Thymus (tissue), 14 donors: ENCODE data around the gene PLEKHS1. TPM values are rescaled to one million over a fixed set of nuclear protein-coding genes. Genes with fewer than 3 reads are reported as not detected.

Experiments used
- DNase-seq, 9 donors: peaks; one replicate each; pipeline ENCODE4 v3.0.0-alpha.2; 2013; ENCODE audit warnings: low spot score in 9 of 9, low read depth in 6 of 9, missing footprints in 1 of 9
- H3K27ac ChIP-seq, 2 donors: one replicate each; pipeline ENCODE4 v1.5.1; 2013; ENCODE audit warnings: control low read depth in 1 of 2, low read depth in 1 of 2, low read length in 1 of 2, mild to moderate bottlenecking in 1 of 2, moderate library complexity in 1 of 2
- H3K27me3 ChIP-seq, 2 donors: one replicate each; pipeline ENCODE4 v1.5.1; 2013; ENCODE audit warnings: low read length in 1 of 2; ENCODE audit not compliant: control insufficient read depth in 2 of 2, insufficient read depth in 1 of 2
- H3K36me3 ChIP-seq, 2 donors: one replicate each; pipeline ENCODE4 v1.5.1; 2013; ENCODE audit warnings: low read length in 1 of 2, mild to moderate bottlenecking in 1 of 2, moderate library complexity in 1 of 2; ENCODE audit not compliant: control insufficient read depth in 2 of 2, insufficient read depth in 2 of 2
- H3K4me1 ChIP-seq, 2 donors: one replicate each; pipeline ENCODE4 v1.5.1; 2013; ENCODE audit warnings: low read length in 2 of 2; ENCODE audit not compliant: control insufficient read depth in 2 of 2, insufficient read depth in 2 of 2
- H3K4me3 ChIP-seq, 2 donors: one replicate each; pipeline ENCODE4 v1.5.1; 2013; ENCODE audit warnings: low read length in 2 of 2, control low read depth in 1 of 2, mild to moderate bottlenecking in 1 of 2
- H3K9me3 ChIP-seq, 2 donors: one replicate each; pipeline ENCODE4 v1.5.1; 2013; ENCODE audit warnings: low read length in 1 of 2, mild to moderate bottlenecking in 1 of 2; ENCODE audit not compliant: control insufficient read depth in 2 of 2, insufficient read depth in 1 of 2
- WGBS: extraction: QIAGEN DNeasy Blood & Tissue Kit; methylation state at CpG from one replicate; pipeline ENCODE4 v1.1.7; 2013; 5-methylcytosine and 5-hydroxymethylcytosine counted together
- long read RNA-seq, 10 donors: transcript quantifications; one replicate each; lab custom pipeline, GENCODE V29; 2026
- polyA plus RNA-seq: library from polyadenylated mRNA; stranded (reverse); fragments of 200-250 nt; gene quantifications from one replicate; pipeline ENCODE4 v1.2.3, GENCODE V29; 2013
- total RNA-seq: library from RNA; stranded (reverse); fragments of 120-200 nt; gene quantifications from one replicate; pipeline ENCODE4 v1.2.4, GENCODE V29; 2013
- donor health status: healthy.

Gene PLEKHS1
- total RNA-seq (under 0.01 TPM), polyA plus RNA-seq (0.37 TPM)
- long read RNA-seq, donor 1 = 0 reads
- long read RNA-seq, donor 2 = 0 reads
- long read RNA-seq, donor 3 = 0 reads
- long read RNA-seq, donor 4 = 0 reads
- long read RNA-seq, donor 5 = 0 reads
- long read RNA-seq, donor 6 = 0 reads
- long read RNA-seq, donor 7 = 0 reads
- long read RNA-seq, donor 8 = 0 reads
- long read RNA-seq, donor 9 = 0 reads
- long read RNA-seq, donor 10 = 0 reads

- Histone ChIP-seq H3K4me1 (no peaks in the 10 kb centered on the region), H3K9me3 (no peaks in the 10 kb centered on the region), H3K27me3 (peaks cover 0 to 2% of the 10 kb centered on the region in 2 donors), H3K27ac (no peak within 1 kb of the TSS), H3K4me3 (no peak within 1 kb of the TSS), H3K36me3 (no peaks in the 10 kb centered on the region)
- 98% methylated on average over 3 of the region's 3 CpGs for WGBS
- no peak for DNase-seq
Measured at GRCh38 chr10:113751181-113751732, at the start of gene PLEKHS1. Gene PLEKHS1, plus strand, starts transcription at chr10:113751682. Its CDS starts 3,596 bp downstream, at chr10:113755278.

- DNase-seq = peak in 3 of 9 donors; percentile 50 to 67 (median 51)
- Histone ChIP-seq H3K4me3 (no peak overlapping the region), H3K27me3 (no peaks in the 10 kb centered on the region), H3K9me3 (no peaks in the 10 kb centered on the region), H3K27ac (no peak overlapping the region), H3K36me3 (peaks cover 3 to 6% of the 10 kb centered on the region in 2 donors), H3K4me1 (peaks cover 5 to 15% of the 10 kb centered on the region in 2 donors)
- 79% methylated on average over 6 of the region's 6 CpGs for WGBS
Measured at GRCh38 chr10:113704637-113705343, 46.7 kb upstream of the PLEKHS1 start.

- H3K4me1 ChIP-seq = peaks cover 5 to 15% of the 10 kb centered on the region in 2 donors
- H3K36me3 ChIP-seq = peaks cover 3 to 6% of the 10 kb centered on the region in 2 donors
- H3K27me3 ChIP-seq = no peaks in the 10 kb centered on the region
- H3K9me3 ChIP-seq = no peaks in the 10 kb centered on the region
- no peak for DNase-seq
- H3K27ac ChIP-seq = no peak overlapping the region
- H3K4me3 ChIP-seq = no peak overlapping the region
Measured at GRCh38 chr10:113705344-113705652, 46.2 kb upstream of the PLEKHS1 start.

- H3K9me3 ChIP-seq = no peaks in the 10 kb centered on the region
- DNase-seq = no peak
- H3K4me3 ChIP-seq = no peak overlapping the region
- 85% methylated on average over 5 of the region's 5 CpGs for WGBS
- H3K27ac ChIP-seq = no peak overlapping the region
- peaks cover 5 to 15% of the 10 kb centered on the region in 2 donors for H3K4me1 ChIP-seq
- no peaks in the 10 kb centered on the region for H3K27me3 ChIP-seq
- peaks cover 6 to 11% of the 10 kb centered on the region in 2 donors for H3K36me3 ChIP-seq
Measured at GRCh38 chr10:113706623-113707022, 44.9 kb upstream of the PLEKHS1 start.

- H3K4me3 ChIP-seq = no peak overlapping the region
- no peaks in the 10 kb centered on the region for H3K27me3 ChIP-seq
- H3K36me3 ChIP-seq = peaks cover 5 to 13% of the 10 kb centered on the region in 2 donors
- H3K27ac ChIP-seq = no peak overlapping the region
- H3K9me3 ChIP-seq = no peaks in the 10 kb centered on the region
- no peak for DNase-seq
- 95% methylated on average over 6 of the region's 6 CpGs for WGBS
- peaks cover 5 to 15% of the 10 kb centered on the region in 2 donors for H3K4me1 ChIP-seq
Measured at GRCh38 chr10:113708640-113709039, 42.8 kb upstream of the PLEKHS1 start.

- no peak overlapping the region for H3K27ac ChIP-seq
- WGBS = 80% methylated on average over 8 of the region's 8 CpGs
Measured at GRCh38 chr10:113709221-113709838, 42.2 kb upstream of the PLEKHS1 start.

GRCh38 chr10:113711142-113711541, 40.3 kb upstream of the PLEKHS1 start:
- H3K27ac ChIP-seq = no peak overlapping the region
- peaks cover 0 to 4% of the 10 kb centered on the region in 2 donors for H3K9me3 ChIP-seq
- H3K4me1 ChIP-seq = peaks cover 5 to 15% of the 10 kb centered on the region in 2 donors
- no peak for DNase-seq
- no peaks in the 10 kb centered on the region for H3K27me3 ChIP-seq
- WGBS = 87% methylated on average over 2 of the region's 2 CpGs
- H3K4me3 ChIP-seq = no peak overlapping the region
- peaks cover 0 to 16% of the 10 kb centered on the region in 2 donors for H3K36me3 ChIP-seq

More at GRCh38 chr10:113709221-113709838, 42.2 kb upstream of the PLEKHS1 start:
- Histone ChIP-seq H3K36me3 (peaks cover 0 to 13% of the 10 kb centered on the region in 2 donors), H3K4me3 (no peak overlapping the region), H3K4me1 (peaks cover 5 to 15% of the 10 kb centered on the region in 2 donors), H3K9me3 (no peaks in the 10 kb centered on the region), H3K27me3 (no peaks in the 10 kb centered on the region)
- peak in 2 of 9 donors; percentile 18 to 22 for DNase-seq

- 97% methylated on average over 3 of the region's 3 CpGs for WGBS
- peaks cover 0 to 4% of the 10 kb centered on the region in 2 donors for H3K9me3 ChIP-seq
- H3K4me1 ChIP-seq = peaks cover 4 to 10% of the 10 kb centered on the region in 2 donors
- H3K27ac ChIP-seq = no peak overlapping the region
- DNase-seq = no peak
- H3K36me3 ChIP-seq = peaks cover 0 to 16% of the 10 kb centered on the region in 2 donors
- H3K27me3 ChIP-seq = no peaks in the 10 kb centered on the region
- H3K4me3 ChIP-seq = no peak overlapping the region
Measured at GRCh38 chr10:113712024-113712423, 39.5 kb upstream of the PLEKHS1 start.
